Upper lobe of right lung (tissue), 1 donor: ENCODE data around the gene GPC4. TPM values are rescaled to one million over a fixed set of nuclear protein-coding genes. Genes with fewer than 3 reads are reported as not detected.
A peak's percentile ranks its signal among the peaks of the same experiment; 100 is the strongest.

Experiments
- ATAC-seq: fragments of 200-7000 bp; cut with Tn5 transposase; one replicate; pipeline ENCODE4 v1.9.1; 2020; ENCODE audit warnings: mild to moderate bottlenecking, moderate library complexity
- DNase-seq: peaks from one replicate; pipeline ENCODE4 v3.0.0-alpha.2; 2020
- H3K27ac ChIP-seq: fragments of 200-600 bp; one replicate; pipeline ENCODE4 v1.8.0; 2022
- H3K27me3 ChIP-seq: fragments of 200-600 bp; one replicate; pipeline ENCODE4 v1.8.0; 2022; ENCODE audit warnings: mild to moderate bottlenecking
- H3K36me3 ChIP-seq: fragments of 200-600 bp; one replicate; pipeline ENCODE4 v1.8.0; 2022
- H3K4me1 ChIP-seq: fragments of 200-600 bp; one replicate; pipeline ENCODE4 v1.8.0; 2022
- H3K4me3 ChIP-seq: fragments of 200-600 bp; one replicate; pipeline ENCODE4 v1.8.0; 2022; ENCODE audit warnings: mild to moderate bottlenecking
- H3K9me3 ChIP-seq: fragments of 200-600 bp; one replicate; pipeline ENCODE4 v1.8.0; 2022
- CTCF ChIP-seq: fragments of 200-600 bp; IDR thresholded peaks from one replicate; pipeline ENCODE4 v1.8.0; 2022; ENCODE audit warnings: antibody characterized with exemption
- intact Hi-C: fragments of 100-400 bp; cut with DNase I; formaldehyde crosslinking; loops from one replicate; pipeline ENCODE4 v1.11.0; 2022
- total RNA-seq: library from RNA; stranded (reverse); fragmentation: NEBNext Ultra II Directional; extraction: Animal tissue kit (Norgen Biotek cat#: 25700); gene quantifications from one replicate; pipeline ENCODE4 v1.2.1, GENCODE V29; 2021
- donor health status: DM: no; HTN: yes; CAD: no; lungs with severe emphysema.

The GPC4 gene
- total RNA-seq, 1 donor from 2014 or later, result 55.5 TPM

DNA sequence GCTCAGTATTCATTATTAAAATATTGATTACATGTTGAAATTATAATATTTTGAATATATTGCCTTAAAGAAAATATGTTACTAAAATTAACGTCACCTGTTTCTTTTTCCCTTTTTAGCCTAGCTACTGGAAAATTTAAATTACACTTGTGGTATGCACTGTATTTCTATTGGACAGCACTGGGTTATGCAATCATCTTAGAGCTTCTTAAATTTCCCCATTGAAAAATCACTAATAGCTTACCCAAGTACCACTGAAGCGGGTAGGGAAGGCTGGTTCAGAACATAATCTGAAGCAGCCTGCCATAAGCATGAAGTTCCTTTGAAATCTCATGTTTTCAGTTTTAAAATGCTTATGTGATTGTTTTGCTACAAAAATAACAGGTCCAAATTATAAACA is 147.7 kb downstream of the GPC4 start:
- ATAC-seq, result no peak

DNA sequence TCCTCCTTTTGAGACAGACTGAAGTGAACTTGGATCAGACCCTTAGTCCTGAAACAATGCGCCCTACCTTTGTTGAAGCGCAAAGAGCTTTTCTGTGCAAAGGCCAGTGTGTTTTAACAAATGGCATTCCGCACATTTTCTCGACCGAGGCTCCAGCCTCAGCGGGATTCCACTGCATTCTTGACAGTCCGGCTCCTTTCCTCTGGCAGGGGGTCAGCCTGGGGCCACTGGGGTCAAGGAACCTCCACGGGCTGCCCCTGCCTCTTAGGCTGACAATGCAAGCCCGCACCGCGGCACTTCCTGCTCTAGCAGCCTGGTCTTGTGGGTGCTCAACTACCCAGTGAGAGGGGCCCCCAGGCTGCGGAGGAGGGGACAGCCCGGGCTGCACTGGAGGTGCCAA is 150.0 kb downstream of the GPC4 start:
- no peaks in the 10 kb centered on the region for H3K27me3 ChIP-seq
- H3K9me3 ChIP-seq, result no peaks in the 10 kb centered on the region
- no peaks in the 10 kb centered on the region for H3K36me3 ChIP-seq
- TF ChIP-seq CTCF, result no peak
- ATAC-seq (peak; percentile 42), DNase-seq (peak; percentile 60)
- H3K4me3 ChIP-seq, result no peak overlapping the region
- no peak overlapping the region for H3K27ac ChIP-seq
- H3K4me1 ChIP-seq, result no peaks in the 10 kb centered on the region
- intact Hi-C loops, result no loop called here

More for the DNA sequence above, 147.7 kb downstream of the GPC4 start:
- Histone ChIP-seq H3K4me1 (no peaks in the 10 kb centered on the region), H3K9me3 (no peaks in the 10 kb centered on the region), H3K4me3 (no peak overlapping the region), H3K36me3 (no peaks in the 10 kb centered on the region), H3K27ac (no peak overlapping the region), H3K27me3 (no peaks in the 10 kb centered on the region)
- no peak for TF ChIP-seq CTCF
- DNase-seq, result no peak
- intact Hi-C loops, result no loop called here

DNA sequence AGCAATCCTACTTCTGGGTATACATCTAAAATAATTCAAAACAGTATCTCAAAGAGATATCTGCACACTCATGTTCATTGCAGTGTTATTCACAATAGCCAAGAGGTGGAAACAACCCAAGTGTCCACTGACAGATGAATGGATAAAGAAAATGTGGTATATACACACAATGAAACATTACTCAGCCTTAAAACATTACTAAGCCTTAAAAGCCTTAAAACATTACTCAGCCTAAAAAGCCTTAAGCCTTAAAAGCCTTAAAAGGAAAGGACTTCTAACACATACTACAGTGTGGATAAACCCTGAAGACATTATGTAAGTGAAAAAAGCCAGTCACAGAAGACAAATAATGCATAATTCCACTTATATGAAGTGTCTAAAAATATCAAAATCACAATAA is 156.8 kb downstream of the GPC4 start:
- DNase-seq (no peak), ATAC-seq (no peak)
- intact Hi-C loops, result no loop called here
- no peaks in the 10 kb centered on the region for H3K27me3 ChIP-seq
- no peaks in the 10 kb centered on the region for H3K36me3 ChIP-seq
- no peaks in the 10 kb centered on the region for H3K9me3 ChIP-seq
- H3K27ac ChIP-seq, result no peak overlapping the region
- TF ChIP-seq CTCF, result no peak
- no peak overlapping the region for H3K4me3 ChIP-seq
- H3K4me1 ChIP-seq, result no peaks in the 10 kb centered on the region

DNA sequence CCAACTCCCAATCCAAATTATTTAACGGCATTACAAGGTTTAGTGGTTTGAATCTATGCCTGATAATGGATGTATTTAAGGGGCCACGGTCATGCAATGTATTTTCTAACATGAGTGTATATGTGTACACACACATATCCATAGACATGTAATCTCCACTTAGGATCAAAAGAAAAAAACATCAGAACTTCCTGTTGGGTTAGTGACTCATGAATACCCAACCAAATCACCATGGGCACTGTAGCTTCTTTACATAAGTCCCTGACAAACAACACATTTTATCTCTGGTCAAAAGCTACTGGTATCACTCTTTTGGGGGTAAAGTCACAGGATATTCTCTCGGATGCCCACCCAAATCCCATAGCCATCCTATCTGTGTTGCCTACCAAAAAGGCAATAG is 160.6 kb downstream of the GPC4 start:
- Histone ChIP-seq H3K36me3 (no peaks in the 10 kb centered on the region), H3K4me1 (no peaks in the 10 kb centered on the region), H3K9me3 (no peaks in the 10 kb centered on the region), H3K4me3 (no peak overlapping the region), H3K27me3 (no peaks in the 10 kb centered on the region), H3K27ac (no peak overlapping the region)
- ATAC-seq (no peak), DNase-seq (no peak)
- intact Hi-C loops, result no loop called here
- TF ChIP-seq CTCF, result no peak

GRCh38 chrX:133251204-133251603 is 164.1 kb downstream of the GPC4 start:
- Histone ChIP-seq H3K36me3 (no peaks in the 10 kb centered on the region), H3K4me3 (no peak overlapping the region), H3K27me3 (no peaks in the 10 kb centered on the region), H3K27ac (no peak overlapping the region), H3K9me3 (no peaks in the 10 kb centered on the region), H3K4me1 (no peaks in the 10 kb centered on the region)
- DNase-seq (no peak), ATAC-seq (no peak)
- no peak for TF ChIP-seq CTCF
- intact Hi-C loops, result no loop called here
